SW480 (cell line): Measurements from ENCODE around the gene NENF.
"Not testable (repeated sequence)": the region's sequence is repeated elsewhere in the genome, so short reads cannot be mapped to it uniquely, and the experiment has no call there.

Experiments
- DNase-seq: peaks from one replicate; pipeline ENCODE4 v3.0.0-alpha.2; 2016; ENCODE audit warnings: low spot score

The NENF gene

DNA sequence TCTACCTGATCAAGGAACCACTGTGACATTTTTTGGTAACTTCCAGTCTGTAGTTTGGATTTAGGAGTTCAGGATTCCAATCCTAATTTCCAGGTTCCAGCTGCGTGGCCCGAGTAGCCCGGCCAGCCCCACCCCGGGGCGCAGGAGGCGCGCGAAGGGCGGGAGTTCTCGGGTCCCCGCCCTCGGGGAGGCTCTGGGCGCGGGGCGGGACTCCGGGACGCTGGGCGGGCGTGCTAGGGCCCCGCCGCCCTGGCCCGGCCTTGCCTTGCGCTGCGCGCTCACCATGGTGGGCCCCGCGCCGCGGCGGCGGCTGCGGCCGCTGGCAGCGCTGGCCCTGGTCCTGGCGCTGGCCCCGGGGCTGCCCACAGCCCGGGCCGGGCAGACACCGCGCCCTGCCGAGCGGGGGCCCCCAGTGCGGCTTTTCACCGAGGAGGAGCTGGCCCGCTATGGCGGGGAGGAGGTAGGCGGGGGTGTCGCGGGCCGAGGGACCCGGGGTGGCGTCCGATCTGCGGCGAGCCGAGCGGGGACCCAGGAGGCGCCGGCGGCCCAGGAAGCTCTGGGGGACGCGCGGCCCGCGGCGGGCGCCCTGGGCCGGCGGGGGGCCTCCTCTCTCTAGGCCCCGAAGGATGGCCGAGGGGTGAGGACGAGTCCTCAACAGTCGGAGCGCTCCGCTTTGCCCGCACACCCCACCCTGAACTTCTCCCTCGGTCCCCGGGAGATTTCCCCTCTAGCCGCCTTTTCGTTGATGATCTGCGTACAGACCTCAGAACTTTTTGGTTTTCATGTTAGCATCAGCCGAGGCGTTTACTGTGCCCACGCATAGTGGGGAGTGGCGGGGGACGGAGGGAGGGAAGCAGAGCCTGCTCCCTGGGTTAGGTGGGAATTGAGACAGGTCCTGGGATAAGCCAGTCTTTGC, at the start of gene NENF:
Gene NENF (plus strand): TSS at position 260 of the 916 bp plus-strand sequence. CDS start 24 bp downstream, at position 284.
- peak; percentile 78 for DNase-seq

DNA sequence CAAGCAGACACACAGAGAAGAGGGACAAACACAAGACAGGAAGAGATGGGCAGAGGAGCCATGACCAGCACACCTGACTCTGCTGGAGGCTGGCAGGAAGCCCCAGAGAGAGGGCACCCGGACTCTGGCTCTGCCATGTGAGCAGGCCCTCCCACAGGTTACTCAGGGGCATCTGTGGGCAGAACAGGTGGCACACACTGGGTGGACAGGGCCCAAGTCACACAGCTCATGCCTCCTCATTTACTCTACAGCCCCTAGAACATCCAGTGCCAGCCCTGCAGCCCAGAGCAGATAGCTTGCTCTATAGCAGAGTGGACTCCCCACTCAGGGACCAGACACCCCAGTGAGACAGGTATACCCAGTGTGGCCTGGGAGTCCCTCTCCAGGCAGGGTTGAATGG, 46.7 kb upstream of the NENF start:
- no peak for DNase-seq

DNA sequence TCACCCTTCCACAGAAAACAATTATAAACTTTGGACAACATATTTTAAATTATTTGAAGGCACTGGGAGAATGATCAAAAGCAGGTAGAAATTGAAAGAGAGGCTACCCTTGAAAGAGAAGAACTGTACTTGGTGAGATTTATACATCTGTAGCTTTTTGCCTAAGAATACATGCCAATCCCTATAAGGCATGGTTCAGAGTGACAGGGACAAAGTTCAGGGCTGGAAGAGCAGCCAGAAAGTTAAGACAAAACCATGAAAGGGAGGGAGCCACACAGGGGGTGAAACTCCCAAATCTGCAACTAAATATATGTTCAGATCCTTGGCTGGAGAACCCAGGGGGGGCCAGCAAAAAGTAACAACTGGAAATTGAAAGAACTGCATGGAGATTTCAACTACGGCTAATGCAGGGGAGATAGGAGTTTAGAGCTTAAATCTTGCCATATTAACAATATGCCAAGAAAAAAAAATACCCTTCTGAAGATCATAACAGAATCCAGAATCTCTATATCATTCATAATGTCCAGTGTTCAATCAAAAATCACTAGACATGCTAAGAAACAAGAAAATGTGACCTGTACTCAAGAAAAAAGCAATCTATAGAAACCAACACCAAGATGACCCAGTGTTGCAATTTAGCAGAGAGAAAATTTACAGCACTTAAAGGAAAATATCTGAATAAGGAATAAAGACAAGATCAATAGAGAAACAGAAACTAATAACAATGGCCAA, 43.6 kb upstream of the NENF start:
- DNase-seq = no peak

DNA sequence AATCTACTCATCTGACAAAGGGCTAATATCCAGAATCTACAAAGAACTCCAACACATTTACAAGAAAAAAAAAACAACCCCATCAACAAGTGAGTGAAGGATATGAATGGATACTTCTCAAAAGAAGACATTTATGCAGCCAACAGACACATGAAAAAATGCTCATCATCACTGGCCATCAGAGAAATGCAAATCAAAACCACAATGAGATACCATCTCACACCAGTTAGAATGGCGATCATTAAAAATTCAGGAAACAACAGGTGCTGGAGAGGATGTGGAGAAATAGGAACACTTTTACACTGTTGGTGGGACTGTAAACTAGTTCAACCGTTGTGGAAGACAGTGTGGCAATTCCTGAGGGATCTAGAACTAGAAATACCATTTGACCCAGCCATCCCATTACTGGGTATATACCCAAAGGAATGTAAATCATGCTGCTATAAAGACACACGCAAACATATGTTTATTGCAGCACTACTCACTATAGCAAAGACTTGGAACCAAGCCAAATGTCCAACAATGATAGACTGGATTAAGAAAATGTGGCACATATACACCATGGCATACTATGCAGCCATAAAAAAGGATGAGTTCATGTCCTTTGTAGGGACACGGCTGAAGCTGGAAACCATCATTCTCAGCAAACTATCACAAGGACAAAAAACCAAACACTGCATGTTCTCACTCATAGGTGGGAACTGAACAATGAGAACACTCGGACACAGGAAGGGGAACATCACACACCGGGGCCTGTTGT, 36.9 kb upstream of the NENF start:
- DNase-seq = not testable (repeated sequence)

DNA sequence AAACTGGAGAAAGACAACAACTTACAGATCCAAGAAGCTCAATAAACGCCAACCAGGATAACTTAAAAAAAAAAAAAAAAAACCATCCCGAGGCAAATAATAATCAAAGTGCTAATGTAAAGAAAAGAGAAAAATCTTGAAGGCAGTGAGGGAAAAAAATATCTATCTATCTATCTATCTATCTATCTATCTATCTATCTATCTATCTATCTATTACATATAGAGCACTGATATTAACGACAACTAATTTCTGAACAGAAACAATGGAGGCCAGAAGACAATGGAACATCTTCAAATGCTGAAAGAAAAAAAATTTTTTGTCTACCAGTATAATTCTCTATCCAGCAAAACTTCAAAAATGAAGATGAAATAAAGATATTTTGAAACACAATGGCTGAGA, 36.1 kb upstream of the NENF start:
- DNase-seq = peak; percentile 25

DNA sequence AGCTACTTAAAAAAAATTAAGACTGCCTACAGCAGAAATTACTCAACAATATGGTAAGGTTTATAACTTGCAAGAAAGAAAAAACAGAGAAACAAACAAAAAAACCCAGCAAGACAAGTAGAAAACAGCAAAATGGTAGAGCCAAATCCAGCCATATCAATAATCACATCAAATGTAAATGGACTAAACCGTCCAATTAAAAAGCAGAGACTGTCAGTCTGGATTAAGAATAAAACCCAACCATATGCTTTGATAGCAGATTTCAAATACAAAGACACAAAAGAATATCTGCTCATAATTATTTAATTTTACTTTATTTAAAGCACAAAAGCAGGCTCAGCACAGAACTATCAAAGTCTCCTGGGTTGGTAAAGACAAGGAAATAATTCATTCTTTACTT, 35.5 kb upstream of the NENF start:
- no peak for DNase-seq

DNA sequence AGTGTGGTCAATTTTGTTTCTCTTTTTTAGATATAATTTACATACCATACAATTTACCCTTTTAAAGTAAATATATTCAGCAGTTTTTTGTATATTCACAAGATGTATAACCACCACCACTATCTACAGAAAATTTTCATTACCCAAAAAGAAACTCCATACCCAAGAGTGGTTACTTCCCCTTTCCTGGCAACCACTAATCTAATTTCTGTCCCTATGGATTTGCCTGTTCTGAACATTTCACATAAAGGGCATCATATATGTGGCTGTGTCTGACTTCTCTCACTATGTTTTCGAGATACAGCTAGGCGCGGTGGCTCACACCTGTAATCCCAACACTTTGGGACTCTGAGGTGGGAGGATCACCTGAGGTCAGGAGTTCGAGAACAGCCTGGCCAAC, 31.7 kb upstream of the NENF start:
- DNase-seq = no peak

DNA sequence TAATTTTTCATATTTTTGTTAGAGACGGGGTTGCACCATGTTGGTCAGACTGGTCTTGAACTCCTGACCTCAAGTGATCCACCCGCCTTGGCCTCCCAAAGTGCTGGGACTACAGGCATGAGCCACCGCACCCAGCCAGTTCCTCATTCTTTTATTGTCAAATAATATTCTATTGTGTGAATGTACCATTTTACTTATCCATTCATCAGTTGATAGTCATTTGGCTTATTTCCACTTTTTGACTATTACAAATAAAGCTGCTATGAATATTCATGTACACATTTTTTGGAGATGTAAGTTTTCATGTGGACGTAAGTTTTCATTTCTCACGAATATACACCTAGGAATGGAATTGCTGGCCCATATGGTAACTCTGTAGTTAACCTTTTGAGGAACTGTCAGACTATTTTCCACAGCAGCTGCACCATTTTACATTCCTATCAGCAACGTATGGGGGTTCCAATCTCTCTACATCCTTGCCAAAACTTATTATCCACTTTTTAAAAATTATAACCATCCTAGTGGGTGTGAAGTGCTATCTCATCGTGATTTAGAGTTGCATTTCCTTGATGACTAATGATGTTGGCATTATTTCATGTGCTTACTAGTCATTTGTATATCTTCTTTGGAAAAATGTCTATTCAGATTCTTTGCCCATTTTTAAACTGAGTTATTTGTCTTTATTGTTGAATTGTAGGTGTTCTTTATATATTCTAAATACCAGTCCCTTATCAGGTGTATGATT, 30.7 kb upstream of the NENF start:
- no peak for DNase-seq

DNA sequence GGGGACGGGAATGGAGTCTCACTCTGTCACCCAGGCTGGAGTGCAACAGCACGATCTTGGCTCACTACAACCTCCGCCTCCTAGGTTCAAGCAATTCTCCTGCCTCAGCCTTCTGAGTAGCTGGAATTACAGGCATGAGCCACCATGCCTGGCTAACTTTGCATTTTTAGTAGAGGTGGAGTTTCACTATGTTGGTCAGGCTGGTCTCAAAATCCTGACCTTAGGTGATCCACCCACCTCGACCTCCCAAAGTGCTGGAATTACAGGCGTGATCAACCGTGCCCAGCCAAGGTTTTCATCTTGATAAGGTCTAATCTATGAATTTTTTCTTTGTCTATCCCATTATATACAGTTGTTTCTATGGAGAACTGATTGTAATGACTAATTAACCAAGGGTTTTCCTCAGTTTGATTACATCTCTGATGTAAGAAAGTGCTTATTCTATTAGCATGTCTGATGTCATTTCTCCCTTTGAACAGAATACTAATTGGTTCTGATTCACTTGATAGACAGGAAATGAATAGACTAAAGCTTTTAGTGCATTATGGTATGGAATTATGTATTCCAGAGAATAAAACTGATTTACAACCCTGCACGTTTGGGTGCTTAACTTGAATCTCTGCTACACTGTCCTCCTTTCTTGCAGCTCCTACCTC, 29.9 kb upstream of the NENF start:
- no peak for DNase-seq

DNA sequence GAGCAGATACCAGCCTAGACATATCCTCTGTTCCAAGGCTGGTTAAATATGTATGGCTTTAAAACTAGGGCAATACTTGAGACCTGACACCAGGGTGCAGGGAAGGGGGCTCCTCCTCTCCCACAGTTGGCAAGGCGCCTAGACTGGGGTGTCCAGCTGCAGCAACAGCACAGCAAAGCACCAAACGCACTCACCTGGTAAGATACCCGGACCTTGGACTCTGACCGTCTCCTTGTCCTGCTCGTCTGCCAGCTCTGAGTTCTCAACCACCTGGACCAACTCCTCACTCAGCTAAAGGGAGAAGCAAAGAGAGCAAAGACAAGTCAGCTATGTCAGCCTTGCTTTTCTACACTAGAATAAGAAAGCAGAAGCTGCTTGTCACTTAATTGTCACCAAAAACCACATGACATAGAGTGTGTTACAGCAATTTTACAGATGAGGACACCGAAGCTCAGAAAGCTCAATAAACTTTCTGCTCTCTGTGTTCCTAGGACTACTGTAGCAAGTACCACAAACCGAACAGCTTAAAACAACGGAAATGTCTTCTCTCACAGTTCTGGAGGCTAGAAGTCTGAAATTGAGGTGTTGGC, 22.4 kb upstream of the NENF start:
- DNase-seq = no peak

DNA sequence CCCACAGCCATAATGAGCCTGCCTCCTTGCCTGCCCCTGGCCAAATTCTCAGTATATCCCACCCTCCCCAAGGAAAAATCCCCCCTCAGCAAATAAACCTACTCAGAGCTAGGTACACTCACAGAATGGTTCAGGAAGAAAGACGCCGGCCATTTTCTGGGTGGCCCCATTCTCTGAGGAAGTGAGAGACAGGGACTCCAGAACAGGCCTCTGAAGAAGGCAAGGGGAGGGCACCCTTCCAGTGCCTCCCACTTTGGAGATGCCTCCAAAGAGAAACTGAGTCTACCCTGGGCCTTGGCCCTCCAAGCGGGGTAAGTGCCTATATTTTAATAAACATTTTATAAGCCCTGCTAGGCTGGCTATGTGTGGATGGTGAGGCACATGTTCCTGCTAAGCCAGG, 20.3 kb upstream of the NENF start:
- no peak for DNase-seq

DNA sequence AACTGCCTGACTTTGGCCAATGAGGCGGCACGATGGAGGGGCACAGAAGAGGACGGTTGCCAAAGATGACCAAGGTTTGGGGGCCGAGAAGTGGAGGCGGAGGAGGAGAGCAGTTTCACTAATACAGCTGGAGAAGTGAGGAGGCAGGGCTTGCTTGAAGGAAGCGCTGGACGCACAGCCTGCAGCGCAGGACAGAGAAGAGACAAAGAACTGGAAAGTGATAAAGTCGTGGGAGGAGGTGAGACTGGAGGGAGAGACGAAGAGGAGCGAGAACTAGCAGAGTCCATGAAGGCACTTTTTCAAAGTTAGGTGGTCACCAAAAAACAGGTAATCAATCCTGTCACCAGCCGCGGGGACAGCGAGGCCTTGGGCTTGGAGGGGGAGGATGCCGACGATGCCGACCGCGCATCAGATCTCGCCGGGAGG, 18.8 kb upstream of the NENF start:
- no peak for DNase-seq

DNA sequence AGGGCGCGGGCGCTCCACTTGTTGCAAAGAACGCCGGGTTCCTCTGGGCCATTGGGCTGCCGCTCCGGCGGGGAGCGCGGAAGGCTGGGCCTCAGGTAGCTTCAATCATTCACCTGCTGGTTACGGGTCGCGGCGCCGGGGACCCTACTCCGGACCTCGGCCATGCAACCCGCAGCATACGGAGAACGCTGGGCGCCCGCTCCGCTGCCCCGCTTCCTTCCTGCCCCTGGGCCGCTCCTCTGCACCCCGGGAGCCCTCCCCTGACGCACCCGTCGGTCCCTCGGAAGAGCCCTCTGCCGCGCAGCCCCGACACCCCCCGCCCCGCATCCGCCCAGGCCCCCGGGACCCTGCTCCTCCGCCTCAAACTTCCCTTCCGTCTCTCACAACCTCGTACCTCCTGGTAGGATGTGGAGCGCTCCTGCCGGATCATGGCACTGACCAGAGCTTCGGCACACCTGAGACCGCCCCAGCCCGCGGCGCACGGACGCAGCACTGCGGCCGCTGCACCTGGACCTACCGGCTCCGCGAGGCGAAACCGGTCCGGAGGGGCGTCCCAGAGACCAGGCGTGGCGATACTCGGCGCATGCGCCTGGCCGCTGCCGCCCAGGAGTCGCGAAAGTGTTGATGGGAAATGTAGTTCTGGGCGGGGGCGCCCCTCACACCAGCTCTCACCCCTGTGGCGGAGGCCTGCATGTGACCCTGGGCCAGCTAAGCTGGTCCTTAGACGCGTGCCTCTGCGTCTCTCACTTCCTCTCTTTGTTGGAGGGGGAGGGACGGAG, 18.2 kb upstream of the NENF start, which contains the start of gene PACC1:
Gene PACC1 (minus strand): TSS at position 559 of the 779 bp plus-strand sequence. CDS start 129 bp downstream, at position 430.
- peak; percentile 87 for DNase-seq

DNA sequence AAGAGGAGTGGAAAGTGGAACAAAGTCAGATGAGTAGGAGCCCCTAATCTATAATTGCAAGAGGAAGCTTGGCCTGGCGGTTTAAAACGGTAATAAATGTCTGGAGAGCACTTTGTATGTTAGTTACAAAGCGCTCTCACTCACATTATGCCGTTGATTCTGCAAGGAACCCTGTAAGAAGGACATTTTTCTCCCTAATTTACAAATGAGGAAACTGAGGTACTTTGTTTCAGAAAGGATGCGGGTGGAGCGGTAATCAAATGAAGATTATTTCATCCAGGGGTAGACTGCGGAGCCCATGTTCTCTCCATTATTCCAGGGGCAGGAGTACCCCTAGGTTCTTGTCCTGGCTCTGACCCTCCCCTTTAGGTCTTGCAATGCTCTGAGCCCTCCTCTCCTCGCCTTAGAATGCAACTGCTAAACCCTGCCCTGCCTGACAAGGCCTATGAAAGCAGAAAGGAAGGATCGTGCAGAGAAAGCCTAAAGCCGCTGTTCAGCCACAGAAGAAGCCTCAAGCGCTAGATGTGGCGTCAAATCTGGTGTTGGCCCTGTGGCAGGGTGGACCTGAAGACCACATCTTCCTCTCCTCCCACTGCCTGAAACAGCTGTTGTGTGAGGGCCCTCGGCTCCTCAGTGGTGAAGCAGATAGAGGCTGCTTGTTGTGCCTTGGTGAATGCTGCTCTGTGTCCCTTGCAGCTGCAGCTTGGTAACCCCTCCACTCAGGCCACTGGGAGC, 17.4 kb upstream of the NENF start:
- DNase-seq = no peak

DNA sequence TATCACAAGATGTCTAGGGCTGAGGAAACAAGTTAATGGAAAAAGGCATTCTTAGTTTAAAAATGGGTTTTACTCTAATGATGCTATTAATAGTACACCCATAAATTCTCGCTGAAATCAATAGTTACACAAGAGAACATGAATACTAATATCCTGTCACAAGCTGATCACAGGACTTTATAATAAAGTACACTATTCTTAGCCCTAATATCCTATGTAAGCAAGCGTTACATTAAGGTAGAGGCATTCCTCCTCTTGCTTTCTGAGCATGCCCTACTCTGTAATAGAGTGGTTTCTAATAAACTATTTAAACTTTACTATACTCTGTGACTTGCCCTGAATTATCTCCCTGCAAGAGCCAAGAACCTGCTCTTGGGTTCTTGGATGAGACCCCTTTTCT, 11.6 kb upstream of the NENF start:
- no peak for DNase-seq

DNA sequence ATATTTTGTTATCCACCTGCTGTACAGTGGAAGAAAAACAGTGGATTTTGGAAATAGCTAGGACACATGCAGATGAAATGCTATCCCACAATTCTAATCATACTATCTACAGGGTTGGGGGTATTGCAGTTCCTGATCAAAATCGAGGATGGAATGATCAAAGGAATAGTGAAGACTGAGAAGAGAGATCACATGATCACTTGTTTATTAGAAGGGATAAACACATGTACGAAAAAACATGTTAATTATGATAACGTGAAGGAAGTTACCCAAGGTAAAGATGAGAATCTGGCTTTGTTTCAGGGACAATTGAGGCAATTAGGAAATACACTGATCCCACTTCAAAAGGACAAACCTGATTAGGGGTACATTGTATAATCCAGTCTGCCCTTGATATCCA, 8.8 kb upstream of the NENF start:
- DNase-seq = no peak

DNA sequence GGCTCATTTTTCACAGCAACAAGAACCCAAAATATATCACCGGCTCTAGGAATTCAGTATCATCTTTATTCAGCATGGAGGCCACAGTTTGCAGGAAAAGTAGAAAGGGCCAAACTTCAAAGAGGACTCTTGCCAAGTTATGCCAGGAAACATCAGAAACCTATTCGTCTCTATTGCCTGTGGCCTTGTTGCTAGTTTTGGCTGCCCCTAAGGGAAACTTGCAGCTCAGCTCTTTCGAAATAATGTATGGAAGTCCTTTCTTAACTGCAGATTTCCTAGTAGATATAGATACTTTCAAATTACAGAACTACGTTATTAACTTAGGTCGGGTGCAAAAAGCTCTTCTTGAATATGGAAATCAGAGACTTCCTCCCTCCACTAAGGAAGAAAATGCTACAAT, 4.2 kb upstream of the NENF start:
- no peak for DNase-seq

DNA sequence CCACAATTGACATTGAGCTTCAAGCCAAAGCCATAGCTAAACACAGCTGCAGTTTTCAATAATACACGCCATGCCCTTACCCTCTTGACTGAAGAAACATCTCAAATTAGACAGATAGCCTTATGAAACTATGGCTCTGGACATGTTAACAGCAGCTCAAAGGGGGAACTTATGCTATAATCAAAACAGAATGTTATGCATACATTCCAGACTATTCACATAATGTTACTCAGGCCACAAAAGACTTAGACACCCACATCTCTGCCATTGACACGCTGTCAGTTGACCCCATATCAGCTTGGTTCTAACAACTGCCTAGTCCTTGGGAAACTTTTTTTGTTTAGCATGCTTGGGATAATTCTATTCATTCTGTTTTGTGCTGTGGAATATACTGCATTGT, 2.3 kb upstream of the NENF start:
- DNase-seq = no peak

DNA sequence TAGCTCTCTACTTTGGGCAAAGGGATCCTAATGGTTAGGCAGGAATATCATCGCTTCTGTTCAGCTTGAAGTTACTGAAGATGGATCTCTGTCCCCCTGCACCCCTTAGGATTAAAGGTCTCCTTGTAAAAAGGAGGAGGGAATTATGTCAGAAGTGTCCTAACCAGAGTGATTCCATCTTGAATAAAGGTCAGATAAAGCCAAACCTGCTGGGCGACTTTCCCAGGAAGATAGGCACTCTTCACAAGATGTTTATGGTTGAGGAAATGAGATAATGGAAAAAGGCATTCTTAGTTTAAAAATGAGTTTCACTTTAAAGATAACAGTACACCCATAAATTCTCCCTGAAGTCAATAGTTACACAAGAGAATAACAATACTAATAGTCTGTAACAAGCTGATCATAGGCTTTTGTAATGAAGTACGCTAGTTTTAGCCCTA, 1.7 kb upstream of the NENF start:
- DNase-seq = no peak
